H9 (cell line): ENCODE data around the gene GLT6D1. TPM values are rescaled to one million over a fixed set of nuclear protein-coding genes. Genes with fewer than 3 reads are reported as not detected.
A peak's percentile ranks its signal among the peaks of the same experiment; 100 is the strongest.

Experiments used
- DNase-seq: peaks from one replicate; pipeline ENCODE4 v3.0.0-alpha.2; 2017
- H2AFZ ChIP-seq: one replicate; pipeline ENCODE4 v1.6.1; 2013; ENCODE audit warnings: mild to moderate bottlenecking, low read length, control low read depth, moderate library complexity
- H2AK5ac ChIP-seq: 2 replicates; pipeline ENCODE4 v1.6.1; 2013; ENCODE audit warnings: low read length, control low read depth, mixed read lengths; ENCODE audit not compliant: insufficient read length
- H2BK120ac ChIP-seq: one replicate; pipeline ENCODE4 v1.6.1; 2013; ENCODE audit warnings: low read depth, mild to moderate bottlenecking, low read length, control low read depth, inconsistent platforms; ENCODE audit not compliant: poor library complexity, severe bottlenecking
- H2BK12ac ChIP-seq: 2 replicates; pipeline ENCODE4 v1.6.1; 2013; ENCODE audit warnings: low read length, control low read depth, mixed read lengths, low read depth; ENCODE audit not compliant: insufficient read length
- H2BK15ac ChIP-seq: 2 replicates; pipeline ENCODE4 v1.6.1; 2013; ENCODE audit warnings: low read depth, low read length, control low read depth
- H2BK20ac ChIP-seq: one replicate; pipeline ENCODE4 v1.6.1; 2013; ENCODE audit warnings: low read depth, mild to moderate bottlenecking, low read length, control low read depth, inconsistent platforms; ENCODE audit not compliant: poor library complexity, severe bottlenecking
- H2BK5ac ChIP-seq: 2 replicates; pipeline ENCODE4 v1.6.1; 2013; ENCODE audit warnings: low read length, control low read depth, mixed read lengths; ENCODE audit not compliant: insufficient read length
- H3K14ac ChIP-seq: 2 replicates; pipeline ENCODE4 v1.6.1; 2013; ENCODE audit warnings: low read length, control low read depth; ENCODE audit not compliant: insufficient read depth
- H3K18ac ChIP-seq: 2 replicates; pipeline ENCODE4 v1.6.1; 2013; ENCODE audit warnings: low read depth, mild to moderate bottlenecking, mixed read lengths, low read length, control low read depth; ENCODE audit not compliant: insufficient read length
- H3K23ac ChIP-seq: 2 replicates; pipeline ENCODE4 v1.6.1; 2013; ENCODE audit warnings: low read length, control low read depth, mixed read lengths, low read depth; ENCODE audit not compliant: insufficient read length
- H3K23me2 ChIP-seq: 2 replicates; pipeline ENCODE4 v1.6.1; 2013; ENCODE audit warnings: low read depth, mild to moderate bottlenecking, mixed read lengths, low read length, control low read depth; ENCODE audit not compliant: insufficient read length, poor library complexity, severe bottlenecking
- H3K27ac ChIP-seq: 2 replicates; pipeline ENCODE4 v1.5.1; 2013; ENCODE audit warnings: low read length, control low read depth, mixed read lengths, low read depth; ENCODE audit not compliant: insufficient read length
- H3K27me3 ChIP-seq: 2 replicates; pipeline ENCODE4 v1.6.1; 2013; ENCODE audit warnings: low read length, control low read depth, inconsistent platforms; ENCODE audit not compliant: insufficient read depth
- H3K4ac ChIP-seq: 2 replicates; pipeline ENCODE4 v1.6.1; 2013; ENCODE audit warnings: low read depth, mild to moderate bottlenecking, control low read depth, inconsistent platforms, low read length, moderate library complexity
- H3K4me1 ChIP-seq: 2 replicates; pipeline ENCODE4 v1.6.1; 2013; ENCODE audit warnings: low read length, control low read depth, inconsistent platforms; ENCODE audit not compliant: insufficient read depth
- H3K4me2 ChIP-seq: 2 replicates; pipeline ENCODE4 v1.6.1; 2013; ENCODE audit warnings: low read length, control low read depth, mixed read lengths; ENCODE audit not compliant: insufficient read length, insufficient read depth
- H3K56ac ChIP-seq: 2 replicates; pipeline ENCODE4 v1.6.1; 2013; ENCODE audit warnings: low read depth, mild to moderate bottlenecking, mixed read lengths, low read length, control low read depth; ENCODE audit not compliant: insufficient read length
- H3K79me1 ChIP-seq: 2 replicates; pipeline ENCODE4 v1.6.1; 2013; ENCODE audit warnings: low read depth, mild to moderate bottlenecking, moderate library complexity, low read length, control low read depth, inconsistent platforms; ENCODE audit not compliant: insufficient read depth, poor library complexity, severe bottlenecking
- H3K79me2 ChIP-seq: 2 replicates; pipeline ENCODE4 v1.6.1; 2013; ENCODE audit warnings: low read length, control low read depth, inconsistent platforms; ENCODE audit not compliant: insufficient read depth
- H3K9ac ChIP-seq: 2 replicates; pipeline ENCODE4 v1.6.1; 2013; ENCODE audit warnings: low read length, control low read depth, mixed read lengths; ENCODE audit not compliant: insufficient read length; ENCODE audit errors: extremely low read depth
- H3K9me3 ChIP-seq: one replicate; pipeline ENCODE4 v1.6.1; 2013; ENCODE audit warnings: low read depth, low read length, inconsistent platforms; ENCODE audit not compliant: control insufficient read depth
- H3T11ph ChIP-seq: one replicate; pipeline ENCODE4 v1.6.1; 2013; ENCODE audit warnings: mild to moderate bottlenecking, low read length, control low read depth, inconsistent platforms
- H4K20me1 ChIP-seq: one replicate; pipeline ENCODE4 v1.6.1; 2013; ENCODE audit not compliant: control insufficient read depth, insufficient read length, insufficient read depth
- H4K5ac ChIP-seq: 2 replicates; pipeline ENCODE4 v1.6.1; 2013; ENCODE audit warnings: low read depth, mild to moderate bottlenecking, mixed read lengths, low read length, control low read depth; ENCODE audit not compliant: insufficient read length
- H4K8ac ChIP-seq: replicated peaks from 2 replicates; pipeline ENCODE4 v1.6.1; 2013; ENCODE audit warnings: low read length, control low read depth, mixed read lengths, low read depth; ENCODE audit not compliant: insufficient read length
- H4K91ac ChIP-seq: 2 replicates; pipeline ENCODE4 v1.6.1; 2013; ENCODE audit warnings: low read depth, mild to moderate bottlenecking, moderate library complexity, mixed read lengths, low read length, control low read depth; ENCODE audit not compliant: insufficient read length
- H3K27ac Mint-ChIP-seq, 3 experiments: 2 replicates in 2 of 3; 3 replicates in 1 of 3; pipeline ENCODE4 v1.8.0; 2020 to 2021; ENCODE audit warnings: mixed read lengths in 3 of 3, mild to moderate bottlenecking in 1 of 3, moderate library complexity in 1 of 3
- H3K27me3 Mint-ChIP-seq: 2 replicates; pipeline ENCODE4 v1.8.0; 2021; ENCODE audit warnings: low read depth, mild to moderate bottlenecking, moderate library complexity, mixed read lengths
- H3K36me3 Mint-ChIP-seq, 3 experiments: 2 replicates in 2 of 3; 3 replicates in 1 of 3; pipeline ENCODE4 v1.8.0; 2020 to 2021; ENCODE audit warnings: low read depth in 3 of 3, mixed read lengths in 3 of 3; ENCODE audit not compliant: insufficient read depth in 1 of 3
- H3K4me1 Mint-ChIP-seq, 2 experiments: 2 replicates each; pipeline ENCODE4 v1.8.0; 2020; ENCODE audit warnings: mixed read lengths in 2 of 2
- H3K4me3 Mint-ChIP-seq, 2 experiments: 2 replicates in 1 of 2; 3 replicates in 1 of 2; pipeline ENCODE4 v1.8.0; 2020 to 2021; ENCODE audit warnings: mild to moderate bottlenecking in 2 of 2, mixed read lengths in 2 of 2, moderate library complexity in 1 of 2
- H3K9me3 Mint-ChIP-seq, 2 experiments: 2 replicates in 1 of 2; 3 replicates in 1 of 2; pipeline ENCODE4 v1.8.0; 2020; ENCODE audit warnings: mild to moderate bottlenecking in 2 of 2, mixed read lengths in 2 of 2, moderate library complexity in 1 of 2
- CTCF ChIP-seq: fragments of 200-600 bp; sonication (generic); conservative IDR thresholded peaks from 3 replicates; pipeline ENCODE4 v1.8.0; 2021; ENCODE audit warnings: antibody characterized with exemption, mild to moderate bottlenecking
- WGBS: extraction: QIAGEN DNeasy Blood & Tissue Kit; methylation state at CpG from one replicate; pipeline ENCODE4 v1.1.7; 2013; ENCODE audit warnings: missing lambda C conversion rate, low lambda C conversion rate, mixed read lengths; ENCODE audit not compliant: insufficient read length; ENCODE audit errors: extremely low coverage; 5-methylcytosine and 5-hydroxymethylcytosine counted together
- total RNA-seq: library from RNA; stranded (reverse); gene quantifications from 2 replicates; pipeline ENCODE4 v1.2.1, GENCODE V29; 2021

The GLT6D1 gene
- total RNA-seq, 1 experiment from 2014 or later: not detected

- H3K4me3 Mint-ChIP-seq: no peak overlapping the region; a peak in 2 of 5 replicates
- TF ChIP-seq CTCF: no peak
Observed at GRCh38 chr9:135647884-135648283, 8.5 kb upstream of the GLT6D1 start.

More at GRCh38 chr9:135647884-135648283, 8.5 kb upstream of the GLT6D1 start:
- Mint-ChIP-seq H3K9me3 (peaks cover 89 to 92% of the 10 kb centered on the region in 2 experiments), H3K4me1 (peaks cover 16 to 30% of the 10 kb centered on the region in 2 experiments), H3K27ac (peak overlapping the region in 1 of 3 experiments; percentile 21; a peak in 1 of 7 replicates), H3K27me3 (peaks cover 6% of the 10 kb centered on the region), H3K36me3 (peaks cover 53 to 81% (median 67%) of the 10 kb centered on the region in 3 experiments)
- Histone ChIP-seq H3K4me1 (peaks cover 4% of the 10 kb centered on the region; the same call in 1 of the 2 replicates), H2BK15ac (no peak overlapping the region), H4K20me1 (no peaks in the 10 kb centered on the region), H3K79me1 (no peaks in the 10 kb centered on the region), H2AK5ac (no peak overlapping the region), H3K23ac (no peak overlapping the region), H2BK5ac (no peak overlapping the region), H3K9me3 (peaks cover 30% of the 10 kb centered on the region), H2AFZ (no peak overlapping the region), H2BK12ac (no peak overlapping the region), H3K4ac (no peak overlapping the region), H4K5ac (no peak overlapping the region), H3K56ac (no peak overlapping the region), H3K79me2 (0 out of 2 replicates have a peak, but pooled peaks cover 1% of the 10 kb centered on the region), H3K18ac (no peak overlapping the region), H3K14ac (no peak overlapping the region), H3K27me3 (no peaks in the 10 kb centered on the region), H4K91ac (no peak overlapping the region), H3T11ph (no peak overlapping the region), H3K23me2 (no peaks in the 10 kb centered on the region), H4K8ac (no peak overlapping the region), H2BK120ac (no peak overlapping the region), H3K27ac (no peak overlapping the region), H3K9ac (no peak overlapping the region), H3K4me2 (no peak overlapping the region), H2BK20ac (no peak overlapping the region)
- DNase-seq: peak; percentile 54
- WGBS: no CpG with 5 or more reads among the region's 4 CpGs
